GM06990 (cell line): ENCODE measurements around the gene MED9.
A peak's percentile ranks its signal among the peaks of the same experiment; 100 is the strongest.

Experiments used
- DNase-seq: peaks from one replicate; pipeline ENCODE4 v3.0.0-alpha.2; 2011; ENCODE audit not compliant: insufficient read length; ENCODE audit errors: extremely low read depth
- H3K27me3 ChIP-seq: replicated peaks from 2 replicates; pipeline ENCODE4 v1.6.0; 2011; ENCODE audit warnings: low read length; ENCODE audit not compliant: control insufficient read depth, insufficient read depth
- H3K36me3 ChIP-seq: 2 replicates; pipeline ENCODE4 v1.5.1; 2011; ENCODE audit warnings: low read length; ENCODE audit not compliant: control insufficient read depth, insufficient read depth
- H3K4me3 ChIP-seq: replicated peaks from 2 replicates; pipeline ENCODE4 v1.5.1; 2011; ENCODE audit warnings: low read depth, mild to moderate bottlenecking, control low read depth, low read length
- TF ChIP-seq, protein P1 (sequence below): IDR thresholded peaks from 2 replicates; pipeline ENCODE4 v1.5.1; 2011; ENCODE audit warnings: low read length, control low read depth, mild to moderate bottlenecking, inconsistent platforms; ENCODE audit not compliant: insufficient read depth, poor library complexity, severe bottlenecking

Gene MED9

DNA sequence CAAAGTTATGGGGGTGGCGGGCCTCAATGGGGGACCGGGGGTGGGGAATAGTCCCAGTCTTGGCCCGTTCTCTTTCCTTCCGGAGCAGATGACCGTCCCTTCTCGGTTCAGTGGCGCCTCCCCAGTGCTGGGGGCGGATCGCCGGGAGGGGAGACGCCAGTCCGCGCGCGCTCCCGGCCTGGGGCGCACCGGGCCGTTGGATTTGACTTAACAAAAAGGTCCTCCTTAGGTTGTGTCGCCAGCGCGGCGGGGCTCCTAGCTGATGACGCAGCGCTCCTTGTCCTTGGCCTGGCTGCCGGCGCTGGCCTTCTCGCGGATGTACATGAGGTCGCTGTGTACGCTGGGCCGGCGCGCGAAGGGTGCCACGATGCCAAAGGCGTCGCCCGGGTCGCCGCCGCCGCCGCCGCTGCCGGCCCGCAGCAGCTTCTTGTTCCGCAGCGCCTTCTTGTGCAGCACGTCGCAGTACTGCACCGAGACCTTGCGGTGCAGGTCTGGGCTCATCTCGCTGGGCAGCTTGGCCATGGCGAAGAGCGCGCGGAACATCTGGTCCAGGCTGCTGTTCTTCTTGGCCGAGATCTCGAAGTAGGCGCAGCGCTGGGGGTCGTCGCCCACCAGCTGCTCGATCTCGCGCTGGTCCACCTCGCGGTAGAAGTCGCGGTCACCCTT, 18.2 kb downstream of the MED9 start:
- TF ChIP-seq, protein P1, sequence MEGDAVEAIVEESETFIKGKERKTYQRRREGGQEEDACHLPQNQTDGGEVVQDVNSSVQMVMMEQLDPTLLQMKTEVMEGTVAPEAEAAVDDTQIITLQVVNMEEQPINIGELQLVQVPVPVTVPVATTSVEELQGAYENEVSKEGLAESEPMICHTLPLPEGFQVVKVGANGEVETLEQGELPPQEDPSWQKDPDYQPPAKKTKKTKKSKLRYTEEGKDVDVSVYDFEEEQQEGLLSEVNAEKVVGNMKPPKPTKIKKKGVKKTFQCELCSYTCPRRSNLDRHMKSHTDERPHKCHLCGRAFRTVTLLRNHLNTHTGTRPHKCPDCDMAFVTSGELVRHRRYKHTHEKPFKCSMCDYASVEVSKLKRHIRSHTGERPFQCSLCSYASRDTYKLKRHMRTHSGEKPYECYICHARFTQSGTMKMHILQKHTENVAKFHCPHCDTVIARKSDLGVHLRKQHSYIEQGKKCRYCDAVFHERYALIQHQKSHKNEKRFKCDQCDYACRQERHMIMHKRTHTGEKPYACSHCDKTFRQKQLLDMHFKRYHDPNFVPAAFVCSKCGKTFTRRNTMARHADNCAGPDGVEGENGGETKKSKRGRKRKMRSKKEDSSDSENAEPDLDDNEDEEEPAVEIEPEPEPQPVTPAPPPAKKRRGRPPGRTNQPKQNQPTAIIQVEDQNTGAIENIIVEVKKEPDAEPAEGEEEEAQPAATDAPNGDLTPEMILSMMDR: no peak
- no peak overlapping the region for H3K4me3 ChIP-seq
- H3K27me3 ChIP-seq: no peaks in the 10 kb centered on the region; the same call in none of the 2 replicates
- DNase-seq: peak; percentile 49
- peaks cover 11% of the 10 kb centered on the region for H3K36me3 ChIP-seq

DNA sequence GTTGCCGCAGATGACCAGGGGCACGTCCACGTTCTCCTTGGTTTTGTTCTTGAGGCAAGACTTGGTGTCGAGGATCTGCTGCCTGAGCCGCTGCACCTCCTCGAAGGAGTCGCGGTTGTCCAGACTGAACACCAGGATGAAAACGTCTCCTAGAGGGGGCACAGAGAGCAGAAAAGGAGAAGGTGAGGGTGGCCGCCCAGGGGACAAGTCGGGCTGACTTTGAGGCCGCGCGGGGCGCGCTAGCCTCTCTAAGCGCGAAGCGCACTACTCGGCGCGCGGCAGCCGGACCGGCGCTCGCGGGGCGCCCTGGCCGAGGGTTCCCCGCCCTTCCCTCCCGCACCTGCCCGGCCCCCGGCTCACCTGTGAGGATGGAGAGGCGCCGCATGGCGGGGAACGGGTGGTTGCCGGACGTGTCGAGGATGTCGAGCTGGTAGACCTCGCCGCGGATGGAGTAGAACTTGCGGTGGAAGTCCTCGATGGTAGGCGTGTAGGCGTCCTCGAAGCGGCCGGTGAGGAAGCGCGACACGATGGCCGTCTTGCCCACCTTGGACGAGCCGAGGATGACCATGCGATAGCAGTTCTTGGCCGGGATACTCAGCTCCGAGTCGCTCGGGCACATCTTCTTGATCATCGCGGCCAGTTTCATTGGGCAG, 18.9 kb downstream of the MED9 start:
- Histone ChIP-seq H3K4me3 (peak overlapping the region; percentile 64), H3K36me3 (peaks cover 11% of the 10 kb centered on the region), H3K27me3 (no peaks in the 10 kb centered on the region; the same call in none of the 2 replicates)
- peak; percentile 40 for DNase-seq
- TF ChIP-seq, protein P1: no peak

GRCh38 chr17:17496189-17497064, 19.6 kb downstream of the MED9 start, which contains the start of gene RASD1:
Gene RASD1 (minus strand): TSS chr17:17496395. CDS start chr17:17496181, 214 bp downstream.
- DNase-seq: peak; percentile 79
- H3K4me3 ChIP-seq: peak within 1 kb of the TSS; percentile 64
- TF ChIP-seq, protein P1: peak; percentile 38
- H3K27me3 ChIP-seq: no peaks in the 10 kb centered on the region; the same call in none of the 2 replicates
- peaks cover 7% of the 10 kb centered on the region for H3K36me3 ChIP-seq

GRCh38 chr17:17497065-17497844, 20.5 kb downstream of the MED9 start:
- Histone ChIP-seq H3K27me3 (no peaks in the 10 kb centered on the region; the same call in none of the 2 replicates), H3K36me3 (peaks cover 3% of the 10 kb centered on the region), H3K4me3 (no peak overlapping the region)
- TF ChIP-seq, protein P1: no peak
- no peak for DNase-seq
